Hematopoietic multipotent progenitor cell treated with erythropoietin and hydrocortisone succinate and interleukin-3 and kit ligand, for 6 days (in vitro differentiated cells): ENCODE results near the gene ZNF346.
A peak's percentile ranks its signal among the peaks of the same experiment; 100 is the strongest.
"Not testable (repeated sequence)": the region's sequence is repeated elsewhere in the genome, so short reads cannot be mapped to it uniquely, and the experiment has no call there.

Experiments
- DNase-seq: peaks from one replicate; pipeline ENCODE4 v3.0.0-alpha.2; 2015

The ZNF346 gene

DNA sequence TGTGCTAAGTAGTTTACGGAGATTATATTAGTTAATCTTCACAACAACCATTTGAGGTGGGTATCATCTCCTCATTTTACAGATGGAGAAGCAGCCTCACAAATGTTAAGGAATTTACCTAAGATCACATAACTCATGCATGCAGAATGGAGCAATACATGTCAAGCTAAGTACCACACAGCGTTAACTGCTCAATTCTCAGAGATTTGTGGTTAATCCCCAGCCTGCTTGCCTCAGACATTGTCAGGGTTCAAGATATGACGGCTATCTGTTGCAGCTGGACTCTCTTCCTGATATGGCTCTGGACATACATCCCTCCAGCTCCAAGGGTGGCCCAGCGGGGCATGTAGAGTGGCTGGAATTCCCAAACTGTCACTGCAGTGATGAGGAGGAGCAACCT, 7.3 kb upstream of the ZNF346 start:
- no peak for DNase-seq

- DNase-seq, result no peak
Measured at GRCh38 chr5:177018341-177018740, 4.2 kb upstream of the ZNF346 start.

GRCh38 chr5:177020033-177020432, 2.5 kb upstream of the ZNF346 start:
- DNase-seq, result no peak

GRCh38 chr5:177023303-177023664, 788 bp downstream of the ZNF346 start:
- peak; percentile 52 for DNase-seq

- DNase-seq, result no peak
Measured at GRCh38 chr5:177024559-177024958, 2.1 kb downstream of the ZNF346 start.

DNA sequence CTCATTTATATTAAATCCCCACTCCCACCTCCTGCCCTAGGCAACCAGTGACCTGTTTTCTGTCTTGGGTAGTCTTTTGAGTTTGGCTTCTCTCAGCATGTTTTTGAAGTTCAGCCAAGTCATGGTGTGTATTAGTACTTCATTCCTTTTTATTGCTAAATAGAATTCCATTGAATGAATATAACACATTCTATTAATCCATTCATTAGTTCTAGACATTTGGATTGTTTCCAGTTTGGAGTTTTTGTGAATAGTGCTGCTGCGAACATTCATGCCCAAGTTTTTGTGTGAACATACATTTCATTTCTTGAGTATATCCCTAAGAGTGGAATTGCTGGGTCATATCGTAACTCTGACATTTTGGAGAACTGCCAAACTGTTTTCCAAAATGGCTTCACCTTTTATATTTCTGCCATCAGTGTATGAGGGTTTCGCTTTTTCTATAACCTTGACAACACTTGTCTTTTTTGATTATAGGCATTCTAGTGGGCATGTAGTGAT, 2.7 kb downstream of the ZNF346 start:
- peak; percentile 89 for DNase-seq

- DNase-seq, result no peak
Measured at GRCh38 chr5:177027665-177028064, 5.2 kb downstream of the ZNF346 start.

DNA sequence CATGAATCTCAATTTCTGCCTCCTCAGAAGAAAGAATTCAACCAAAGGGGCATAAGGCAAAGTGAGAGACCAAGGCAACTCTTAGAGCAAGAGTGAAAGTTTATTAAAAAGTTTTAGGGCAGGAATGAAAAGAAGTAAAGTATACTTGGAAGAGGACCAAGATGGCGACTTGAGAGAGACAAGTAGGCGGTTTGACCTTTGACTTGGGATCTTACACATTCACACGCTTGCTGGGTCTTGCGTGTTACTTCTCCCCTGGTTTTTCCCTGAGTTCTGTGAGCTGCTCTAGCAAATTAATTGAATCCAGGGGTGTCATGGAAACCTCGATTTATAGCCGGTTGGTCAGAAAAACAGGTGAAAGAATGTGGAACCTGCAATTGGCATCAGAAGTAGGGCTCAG, 7.0 kb downstream of the ZNF346 start:
- DNase-seq, result no peak

- DNase-seq, result no peak
Measured at GRCh38 chr5:177035976-177036375, 13.5 kb downstream of the ZNF346 start.

DNA sequence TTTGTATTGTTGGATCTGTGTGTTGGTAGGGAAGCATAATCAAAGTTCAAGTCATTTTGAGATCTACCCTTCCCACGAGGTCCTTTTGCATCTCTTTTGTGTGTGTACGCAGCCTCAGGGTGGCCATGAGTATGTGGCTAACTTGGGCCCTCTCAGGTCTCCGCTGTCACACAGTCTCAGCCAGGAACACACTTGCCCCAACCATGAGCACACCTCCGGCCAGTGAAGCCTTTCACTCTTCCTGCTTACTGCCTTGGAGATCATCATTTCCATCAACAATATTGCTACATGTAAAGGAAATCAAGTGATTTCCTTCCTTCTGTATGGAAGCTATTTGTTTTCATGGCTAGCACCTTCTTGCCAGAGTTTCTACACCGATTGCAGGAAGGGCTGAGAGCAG, 13.9 kb downstream of the ZNF346 start:
- no peak for DNase-seq

GRCh38 chr5:177036921-177037320, 14.4 kb downstream of the ZNF346 start:
- DNase-seq, result no peak

- DNase-seq, result no peak
Measured at GRCh38 chr5:177040814-177041420, 18.4 kb downstream of the ZNF346 start.

GRCh38 chr5:177041936-177042335, 19.4 kb downstream of the ZNF346 start:
- DNase-seq, result no peak

DNA sequence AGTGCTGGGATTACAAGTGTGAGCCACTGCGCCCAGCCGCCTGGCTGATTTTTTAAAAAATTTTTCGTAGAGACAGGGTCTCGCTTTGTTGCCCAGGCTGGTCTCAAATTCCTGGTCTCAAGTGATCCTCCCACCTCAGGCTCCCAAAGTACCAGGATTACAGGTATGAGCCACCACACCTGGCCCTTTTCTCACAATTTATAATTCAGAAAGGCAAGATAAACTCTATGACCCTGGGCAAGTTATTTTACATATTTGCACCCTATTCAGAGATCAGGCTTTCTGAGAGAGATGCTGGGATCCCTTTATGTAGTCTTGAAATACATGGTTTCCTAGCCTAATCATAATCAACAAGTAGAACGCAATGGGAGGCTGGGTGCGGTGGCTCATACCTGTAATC, 20.6 kb downstream of the ZNF346 start:
- no peak for DNase-seq

- no peak for DNase-seq
Measured at GRCh38 chr5:177043958-177044357, 21.5 kb downstream of the ZNF346 start.

- no peak for DNase-seq
Measured at GRCh38 chr5:177044641-177045040, 22.1 kb downstream of the ZNF346 start.

DNA sequence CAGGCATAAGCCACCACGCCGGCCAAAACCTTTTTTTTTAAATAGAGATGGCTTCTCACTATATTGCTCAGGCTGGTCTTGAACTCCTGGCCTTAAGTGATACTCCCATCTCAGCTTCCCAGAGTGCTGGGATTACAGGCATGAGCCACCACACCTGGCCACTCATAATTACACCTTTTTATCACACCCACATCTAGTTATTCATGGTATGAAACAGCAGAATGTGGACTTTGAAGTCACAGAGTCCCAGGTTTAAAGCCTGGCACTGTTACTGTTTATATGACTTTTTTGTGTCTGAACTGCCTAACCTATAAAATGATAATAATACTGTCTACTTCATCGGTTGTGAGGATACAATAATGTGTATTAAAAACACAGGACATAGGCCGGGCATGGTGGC, 23.1 kb downstream of the ZNF346 start:
- no peak for DNase-seq

- DNase-seq, result not testable (repeated sequence)
Measured at GRCh38 chr5:177048531-177048930, 26.0 kb downstream of the ZNF346 start.

DNA sequence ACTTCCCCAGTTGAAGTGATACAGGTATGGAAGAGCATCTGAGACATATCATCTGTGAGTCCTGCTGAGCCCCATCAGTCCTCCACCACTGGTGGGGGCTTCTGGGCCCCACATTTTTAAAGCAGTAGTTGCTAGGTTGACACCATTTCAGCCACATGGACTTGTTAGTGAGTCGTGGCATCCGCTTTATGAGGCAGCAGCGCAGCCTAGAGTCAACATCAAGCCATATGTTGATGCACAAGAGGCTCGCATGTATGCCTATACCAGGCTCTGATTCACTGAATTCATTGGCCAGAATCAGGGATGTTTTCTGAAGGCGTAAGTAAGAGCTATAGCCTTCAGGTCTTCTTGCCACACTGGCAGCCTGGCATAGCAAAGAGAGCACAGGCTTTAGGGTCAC, 26.8 kb downstream of the ZNF346 start:
- peak; percentile 25 for DNase-seq

- DNase-seq, result no peak
Measured at GRCh38 chr5:177064500-177065277, 42.2 kb downstream of the ZNF346 start.

DNA sequence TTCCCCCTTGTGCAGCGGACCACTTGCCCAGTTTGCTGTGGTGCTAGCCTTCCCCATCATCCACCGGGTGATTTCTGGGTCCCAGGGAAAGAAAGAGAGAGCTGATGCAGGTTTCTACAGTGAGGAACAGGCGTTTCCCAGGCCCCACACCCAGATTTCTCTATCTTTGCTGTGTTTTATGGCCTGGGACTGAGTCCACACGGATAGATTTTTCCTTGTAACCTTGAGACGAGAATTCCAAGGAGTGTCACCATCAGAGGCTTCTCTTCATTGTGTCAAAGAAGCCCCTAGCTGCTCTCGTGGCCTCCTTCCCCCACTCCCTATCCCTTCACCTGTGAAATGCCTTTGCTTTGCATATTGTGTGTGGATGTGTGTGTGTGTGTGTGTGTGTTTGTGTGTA, 43.0 kb downstream of the ZNF346 start:
- no peak for DNase-seq

DNA sequence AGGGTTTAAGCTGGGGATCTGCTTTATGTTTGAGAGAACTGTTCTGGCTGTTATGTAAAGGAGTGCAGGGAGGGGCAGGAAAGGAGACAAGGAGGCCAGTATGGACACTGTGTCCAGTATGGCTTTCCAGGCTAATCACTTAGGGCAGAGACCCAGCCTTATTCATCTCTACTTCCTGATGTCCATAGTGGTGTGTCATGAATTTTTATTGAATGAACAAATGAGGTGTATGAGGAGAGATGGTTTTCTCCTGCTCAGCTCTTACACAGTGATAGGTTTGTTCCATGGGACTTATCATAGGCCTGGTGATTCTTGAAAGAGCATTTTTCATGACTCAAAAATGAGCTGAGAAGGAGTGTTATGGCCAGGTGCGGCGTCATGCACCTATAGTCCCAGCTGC, 43.7 kb downstream of the ZNF346 start:
- no peak for DNase-seq

- no peak for DNase-seq
Measured at GRCh38 chr5:177067503-177067902, 45.0 kb downstream of the ZNF346 start.

DNA sequence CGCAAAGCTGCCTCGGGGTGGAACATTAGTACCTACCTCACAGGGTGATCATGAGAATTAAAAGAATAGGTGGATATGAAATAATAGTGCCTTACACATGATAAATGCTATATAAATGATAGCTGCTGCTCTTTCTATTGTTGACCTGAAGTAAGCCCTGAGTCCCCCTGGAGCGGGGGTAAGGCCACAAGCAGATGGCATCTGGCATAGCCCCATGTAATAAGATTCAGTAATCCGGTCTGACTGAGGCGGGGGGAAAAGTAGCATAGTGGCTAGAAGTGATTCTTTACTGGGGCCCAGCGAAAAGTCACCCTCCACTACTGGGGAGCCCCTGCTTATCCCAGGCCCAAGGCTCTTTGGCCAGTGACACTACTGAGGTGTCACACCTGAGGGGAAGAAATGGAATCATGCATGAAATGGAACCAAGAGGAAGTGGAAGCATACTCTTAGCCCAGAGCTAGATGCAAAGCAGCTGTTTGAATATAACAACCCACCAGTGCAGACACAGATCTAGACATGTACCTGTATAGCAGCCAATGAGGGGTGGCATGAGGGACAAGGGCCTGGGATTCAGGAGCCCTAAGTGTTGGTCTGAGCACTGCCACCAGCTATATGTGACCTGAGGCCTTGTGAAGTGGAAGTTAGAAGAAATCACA, 48.2 kb downstream of the ZNF346 start:
- no peak for DNase-seq
